ENCODE data around the gene RAB30.

The RAB30 gene

DNA sequence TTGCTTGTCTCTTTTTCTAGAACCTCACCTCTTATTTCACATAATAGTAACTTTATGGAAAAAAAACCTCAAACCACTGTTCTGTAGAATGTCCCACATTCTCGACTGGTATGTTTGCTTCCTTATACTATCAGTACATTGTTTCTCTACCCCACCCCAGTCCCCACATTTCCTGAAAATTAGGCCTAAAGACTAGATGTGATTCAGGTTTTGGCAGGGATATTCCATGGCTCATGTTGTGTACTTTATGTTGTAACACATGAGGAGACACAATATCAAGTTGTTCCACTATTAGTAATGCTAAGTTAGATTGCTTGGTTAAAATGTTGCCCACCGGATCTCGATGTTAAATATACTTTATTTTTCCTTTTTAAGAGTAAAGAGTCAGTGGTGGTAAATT lies 135.4 kb downstream of the RAB30 start:
- DNase-seq = no peak

DNA sequence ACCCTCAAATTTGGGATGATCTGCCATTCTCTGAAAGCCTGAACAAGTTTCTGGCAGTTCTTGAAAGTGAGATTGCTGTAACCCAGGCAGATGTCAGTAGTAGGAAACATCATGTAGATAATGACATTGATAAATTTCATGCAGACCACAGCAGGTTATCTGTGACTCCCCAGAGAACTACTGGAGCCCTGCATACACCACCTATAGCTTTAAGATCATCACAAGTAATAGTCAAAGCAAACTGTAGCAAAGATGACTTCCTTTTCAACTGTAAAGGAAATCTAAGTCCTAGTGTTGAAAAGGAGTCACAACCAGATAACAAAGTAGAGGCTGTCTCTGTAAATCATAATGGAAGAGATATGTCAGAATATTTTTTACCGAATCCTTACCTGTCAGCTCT lies 139.1 kb downstream of the RAB30 start:
- DNase-seq = no peak

DNA sequence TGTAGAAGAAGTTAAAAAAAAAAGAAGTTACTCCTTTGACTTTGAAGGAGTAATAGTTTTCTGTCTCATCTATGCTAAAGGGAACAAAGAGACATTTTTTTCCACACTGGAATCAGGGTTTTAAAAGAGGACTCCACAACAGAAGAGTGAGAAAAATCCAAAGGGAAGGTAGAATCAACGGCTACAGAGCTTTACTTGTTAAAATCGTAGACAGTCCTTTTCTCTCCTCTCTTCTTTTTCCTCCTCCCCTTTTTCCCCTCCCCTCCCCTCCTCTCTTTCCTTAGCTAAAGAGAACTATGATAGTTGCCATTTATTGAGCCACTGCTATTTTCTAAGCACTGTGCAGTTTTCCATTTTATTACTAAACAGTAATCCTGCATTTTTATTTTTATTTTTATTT lies 141.0 kb downstream of the RAB30 start:
- DNase-seq = no peak

DNA sequence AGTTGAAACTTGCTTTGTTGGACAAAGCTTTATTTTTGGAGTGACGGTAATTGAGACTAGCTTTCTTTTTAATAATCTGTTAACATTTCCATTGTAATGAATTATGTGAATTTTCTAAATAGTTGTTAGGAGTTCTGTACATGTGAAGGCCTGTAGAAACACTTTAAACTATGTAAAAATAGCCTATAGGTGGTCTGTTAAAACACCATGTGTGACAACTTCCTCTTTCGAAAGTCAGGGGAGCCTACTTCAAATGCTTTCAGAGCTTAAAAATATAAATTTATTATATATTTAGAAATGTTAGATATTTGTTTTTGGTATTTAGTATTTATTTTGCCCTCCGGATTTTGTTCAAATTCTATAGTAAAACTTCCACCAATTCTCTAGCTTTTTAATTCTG lies 141.5 kb downstream of the RAB30 start:
- no peak for DNase-seq

DNA sequence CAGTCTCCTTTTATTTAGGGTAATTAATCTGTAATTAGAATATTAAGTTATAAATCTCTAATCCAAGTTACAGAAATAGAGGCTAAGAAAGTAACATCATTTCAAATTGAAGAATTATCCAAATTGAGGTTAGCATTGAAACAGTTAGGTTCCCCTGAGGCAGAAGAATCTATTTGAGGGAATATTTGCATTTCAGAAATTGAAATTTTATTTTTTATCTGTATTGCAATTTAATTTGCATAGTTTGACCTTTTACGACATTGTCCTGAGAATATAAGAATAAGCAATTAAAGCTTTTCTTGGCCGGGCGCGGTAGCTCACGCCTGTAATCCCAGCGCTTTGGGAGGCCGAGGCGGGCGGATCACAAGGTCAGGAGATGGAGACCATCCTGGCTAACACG lies 142.6 kb downstream of the RAB30 start:
- DNase-seq = no peak

DNA sequence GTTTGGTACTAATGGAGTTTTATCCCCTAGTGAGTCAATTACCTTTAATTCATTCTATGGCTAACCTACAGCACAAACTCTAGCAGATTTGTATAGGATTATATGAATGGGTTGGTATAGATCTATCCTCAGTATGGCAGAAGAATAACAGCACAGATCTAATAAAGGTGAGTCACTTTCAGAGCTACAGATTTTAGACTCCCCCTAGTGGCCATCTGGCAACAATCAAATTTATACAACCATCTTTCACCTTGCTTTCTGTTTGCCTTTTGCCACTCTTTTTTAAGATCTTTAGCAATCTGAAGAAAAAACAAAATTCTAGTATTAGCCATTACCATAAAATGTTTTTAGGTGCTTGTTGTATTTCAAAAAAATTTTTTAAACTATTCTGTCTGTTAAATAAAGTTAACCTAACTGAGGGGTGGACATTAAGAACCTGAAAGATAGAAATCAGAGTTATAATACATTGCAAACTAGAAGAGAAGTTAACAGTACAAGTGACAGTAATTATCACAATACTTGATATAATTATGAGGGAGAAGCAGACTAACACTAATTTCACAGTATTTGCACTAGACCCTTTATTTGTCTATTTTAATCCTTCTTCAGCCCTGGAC lies 144.3 kb downstream of the RAB30 start:
- DNase-seq = no peak

DNA sequence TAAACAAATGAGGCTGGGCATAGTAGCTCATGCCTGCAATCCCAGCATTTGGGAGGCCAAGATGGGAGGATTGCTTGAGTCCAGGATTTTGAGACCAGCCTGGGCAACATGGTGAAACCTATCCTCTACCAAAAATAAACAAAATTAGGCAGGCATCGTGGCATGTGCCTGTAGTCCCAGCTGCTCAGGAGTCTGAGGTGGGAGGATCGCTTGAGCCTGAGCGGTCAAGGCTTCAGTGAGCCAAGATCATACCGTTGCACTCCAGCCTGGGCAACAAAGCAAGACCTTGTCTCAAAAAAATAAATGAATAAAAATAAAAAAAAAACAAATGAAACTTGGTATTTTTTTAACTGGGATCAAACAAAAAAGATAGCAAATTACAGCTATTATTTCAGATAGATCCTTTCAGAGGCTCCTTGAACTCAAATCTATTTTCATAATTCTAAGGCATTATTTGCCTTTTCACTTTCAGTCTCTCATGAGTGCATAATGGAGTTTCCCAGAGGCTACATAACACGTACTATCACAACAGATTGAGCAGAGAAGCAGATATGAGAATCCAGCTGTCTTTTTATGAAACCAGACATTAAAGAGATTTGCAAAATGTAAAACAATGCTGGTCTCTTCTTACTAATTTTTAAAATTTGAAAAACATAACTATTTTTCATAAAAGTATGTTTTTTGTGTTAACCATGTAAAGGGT lies 147.0 kb downstream of the RAB30 start:
- DNase-seq = no peak
